ENCODE measurements around the gene RPL4.

GRCh38 chr15:66508293-66508883 is 3.7 kb upstream of the RPL4 start:
- TF ChIP-seq CTCF (IDR thresholded peaks at IDR 0.05) (no peak), ZSCAN18 (CRISPR knock-in tag; IDR thresholded peaks at IDR 0.05) (no peak)
